ENCODE data around the gene WSB1. TPM values are rescaled to one million over a fixed set of nuclear protein-coding genes. Genes with fewer than 3 reads are reported as not detected.

The WSB1 gene
- total and polyA plus RNA-seq, 9 donors: 98.9 to 249 (median 145) TPM

DNA sequence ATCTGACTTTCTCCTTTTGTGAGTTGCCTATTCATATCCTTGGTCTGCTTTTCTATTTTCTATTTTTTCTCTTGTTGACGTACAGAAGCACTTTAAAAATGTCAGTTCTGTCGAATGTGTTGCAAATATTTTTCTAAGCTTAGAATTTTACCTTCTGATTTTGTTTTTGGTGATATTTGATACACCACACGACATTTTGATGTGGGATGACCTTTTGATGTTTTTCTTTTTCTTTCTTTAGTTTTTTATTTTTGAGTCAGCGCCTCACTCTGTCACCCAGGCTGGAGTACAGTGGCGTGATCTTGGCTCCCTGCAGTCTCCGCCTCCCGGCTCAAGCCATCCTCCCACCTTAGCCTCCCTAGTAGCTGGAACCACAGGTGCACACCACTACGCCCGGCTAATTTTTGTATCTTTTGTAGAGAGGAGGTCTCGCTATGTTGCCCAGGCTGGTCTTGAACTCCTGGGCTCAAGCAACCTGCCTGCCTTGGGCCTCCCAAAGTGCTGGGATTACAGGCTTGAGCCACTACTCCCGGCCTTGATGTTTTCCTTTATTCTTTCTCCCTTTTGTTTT is 39.6 kb downstream of the WSB1 start:
- WGBS (ENCODE audit: insufficient coverage): 70% methylated on average over 4 of the region's 11 CpGs
- DNase-seq: no peak
- Histone ChIP-seq H3K4me1 (ENCODE audit: control insufficient read depth, insufficient read depth, low read length) (peaks cover 21% of the 10 kb centered on the region), H3K4me3 (ENCODE audit: low read length) (peak overlapping the region; percentile 51), H3K27ac (ENCODE audit: low read length) (peak overlapping the region; percentile 96), H3K36me3 (ENCODE audit: control insufficient read depth, insufficient read depth, low read length) (no peaks in the 10 kb centered on the region), H3K9me3 (replicated peaks; ENCODE audit: control insufficient read depth, low read depth, low read length) (no peaks in the 10 kb centered on the region), H3K27me3 (ENCODE audit: control insufficient read depth, insufficient read depth, low read length) (no peaks in the 10 kb centered on the region)

- WGBS (ENCODE audit: insufficient coverage): no CpG with 5 or more reads among the region's 3 CpGs
- no peak for DNase-seq
- Histone ChIP-seq H3K4me3 (ENCODE audit: low read length) (no peak overlapping the region), H3K27me3 (ENCODE audit: control insufficient read depth, insufficient read depth, low read length) (no peaks in the 10 kb centered on the region), H3K27ac (ENCODE audit: low read length) (no peak overlapping the region), H3K9me3 (replicated peaks; ENCODE audit: control insufficient read depth, low read depth, low read length) (no peaks in the 10 kb centered on the region), H3K4me1 (ENCODE audit: control insufficient read depth, insufficient read depth, low read length) (peaks cover 31% of the 10 kb centered on the region), H3K36me3 (ENCODE audit: control insufficient read depth, insufficient read depth, low read length) (no peaks in the 10 kb centered on the region)
Observed at GRCh38 chr17:27336184-27336583, 42.3 kb downstream of the WSB1 start.

DNA sequence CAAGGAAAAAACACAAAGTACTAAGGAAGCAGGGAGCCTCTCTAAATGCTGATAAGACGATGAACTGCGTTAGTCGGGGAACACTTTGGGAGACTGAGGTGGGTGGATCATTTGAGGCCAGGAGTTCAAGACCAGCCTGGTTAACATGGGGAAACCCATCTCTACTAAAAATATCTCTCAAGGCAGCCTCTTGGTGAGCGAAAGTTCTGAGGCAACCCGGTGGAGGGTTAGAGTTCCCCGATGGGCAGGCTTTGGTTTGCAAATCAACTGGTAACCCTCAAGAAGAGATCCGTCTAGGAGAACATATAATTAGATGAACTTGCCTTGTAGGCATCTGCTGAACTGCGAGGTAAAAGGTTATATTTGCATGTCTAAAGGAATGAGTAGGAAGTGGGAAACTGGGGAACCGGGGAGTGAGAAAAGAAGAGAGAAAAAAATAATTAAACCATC is 44.6 kb downstream of the WSB1 start:
- H3K27me3 ChIP-seq (ENCODE audit: control insufficient read depth, insufficient read depth, low read length): no peaks in the 10 kb centered on the region
- H3K4me3 ChIP-seq (ENCODE audit: low read length): no peak overlapping the region
- peaks cover 20% of the 10 kb centered on the region for H3K4me1 ChIP-seq (ENCODE audit: control insufficient read depth, insufficient read depth, low read length)
- H3K9me3 ChIP-seq (replicated peaks; ENCODE audit: control insufficient read depth, low read depth, low read length): no peaks in the 10 kb centered on the region
- WGBS (ENCODE audit: insufficient coverage): 65% methylated on average over 3 of the region's 9 CpGs
- DNase-seq: no peak
- no peak overlapping the region for H3K27ac ChIP-seq (ENCODE audit: low read length)
- no peaks in the 10 kb centered on the region for H3K36me3 ChIP-seq (ENCODE audit: control insufficient read depth, insufficient read depth, low read length)

- Histone ChIP-seq H3K27me3 (ENCODE audit: control insufficient read depth, insufficient read depth, low read length) (no peaks in the 10 kb centered on the region), H3K4me3 (ENCODE audit: low read length) (no peak overlapping the region), H3K4me1 (ENCODE audit: control insufficient read depth, insufficient read depth, low read length) (peaks cover 24% of the 10 kb centered on the region), H3K36me3 (ENCODE audit: control insufficient read depth, insufficient read depth, low read length) (no peaks in the 10 kb centered on the region), H3K9me3 (replicated peaks; ENCODE audit: control insufficient read depth, low read depth, low read length) (no peaks in the 10 kb centered on the region), H3K27ac (ENCODE audit: low read length) (no peak overlapping the region)
- 80% methylated on average over 1 of the region's 9 CpGs for WGBS (ENCODE audit: insufficient coverage)
- no peak for DNase-seq
Observed at GRCh38 chr17:27339198-27339835, 45.4 kb downstream of the WSB1 start.

- WGBS (ENCODE audit: insufficient coverage): no CpG with 5 or more reads among the region's 2 CpGs
- Histone ChIP-seq H3K27ac (ENCODE audit: low read length) (no peak overlapping the region), H3K4me3 (ENCODE audit: low read length) (no peak overlapping the region)
Observed at GRCh38 chr17:27339836-27340550, 46.1 kb downstream of the WSB1 start.

DNA sequence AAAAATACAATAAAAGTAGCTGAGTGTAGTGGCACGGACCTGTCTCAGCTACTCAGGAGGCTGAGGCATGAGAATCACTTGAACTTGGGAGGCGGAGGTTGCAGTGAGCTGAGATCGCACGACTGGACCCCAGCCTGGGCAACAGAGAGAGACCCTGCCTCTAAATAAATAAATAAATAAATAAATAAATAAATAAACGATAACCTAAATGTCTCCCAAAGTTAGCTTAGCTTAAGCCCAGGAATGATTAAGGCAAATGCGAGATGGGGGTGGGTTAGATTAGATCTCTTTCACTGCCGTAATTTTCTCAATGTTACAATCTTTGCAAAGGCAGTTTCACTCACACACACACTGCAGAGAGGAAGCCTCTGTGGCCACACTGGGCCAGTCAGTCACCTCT is 46.7 kb downstream of the WSB1 start:
- H3K36me3 ChIP-seq (ENCODE audit: control insufficient read depth, insufficient read depth, low read length): no peaks in the 10 kb centered on the region
- no peak for DNase-seq
- no peak overlapping the region for H3K4me3 ChIP-seq (ENCODE audit: low read length)
- WGBS (ENCODE audit: insufficient coverage): no CpG with 5 or more reads among the region's 7 CpGs
- H3K4me1 ChIP-seq (ENCODE audit: control insufficient read depth, insufficient read depth, low read length): peaks cover 34% of the 10 kb centered on the region
- no peaks in the 10 kb centered on the region for H3K27me3 ChIP-seq (ENCODE audit: control insufficient read depth, insufficient read depth, low read length)
- H3K27ac ChIP-seq (ENCODE audit: low read length): peak overlapping the region; percentile 78
- no peaks in the 10 kb centered on the region for H3K9me3 ChIP-seq (replicated peaks; ENCODE audit: control insufficient read depth, low read depth, low read length)

More at GRCh38 chr17:27339836-27340550, 46.1 kb downstream of the WSB1 start:
- H3K36me3 ChIP-seq (ENCODE audit: control insufficient read depth, insufficient read depth, low read length): no peaks in the 10 kb centered on the region
- peaks cover 29% of the 10 kb centered on the region for H3K4me1 ChIP-seq (ENCODE audit: control insufficient read depth, insufficient read depth, low read length)
- no peaks in the 10 kb centered on the region for H3K9me3 ChIP-seq (replicated peaks; ENCODE audit: control insufficient read depth, low read depth, low read length)
- no peak for DNase-seq
- no peaks in the 10 kb centered on the region for H3K27me3 ChIP-seq (ENCODE audit: control insufficient read depth, insufficient read depth, low read length)

- Histone ChIP-seq H3K27me3 (ENCODE audit: control insufficient read depth, insufficient read depth, low read length) (no peaks in the 10 kb centered on the region), H3K36me3 (ENCODE audit: control insufficient read depth, insufficient read depth, low read length) (no peaks in the 10 kb centered on the region), H3K27ac (ENCODE audit: low read length) (peak overlapping the region; percentile 78), H3K4me3 (ENCODE audit: low read length) (no peak overlapping the region), H3K4me1 (ENCODE audit: control insufficient read depth, insufficient read depth, low read length) (peaks cover 34% of the 10 kb centered on the region), H3K9me3 (replicated peaks; ENCODE audit: control insufficient read depth, low read depth, low read length) (no peaks in the 10 kb centered on the region)
- DNase-seq: peak; percentile 61
- WGBS (ENCODE audit: insufficient coverage): 10% methylated on average over 3 of the region's 4 CpGs
Observed at GRCh38 chr17:27341041-27341471, 47.1 kb downstream of the WSB1 start.

- peaks cover 34% of the 10 kb centered on the region for H3K4me1 ChIP-seq (ENCODE audit: control insufficient read depth, insufficient read depth, low read length)
- no peak overlapping the region for H3K4me3 ChIP-seq (ENCODE audit: low read length)
- no peaks in the 10 kb centered on the region for H3K9me3 ChIP-seq (replicated peaks; ENCODE audit: control insufficient read depth, low read depth, low read length)
- H3K27ac ChIP-seq (ENCODE audit: low read length): no peak overlapping the region
- DNase-seq: no peak
- no peaks in the 10 kb centered on the region for H3K27me3 ChIP-seq (ENCODE audit: control insufficient read depth, insufficient read depth, low read length)
- WGBS (ENCODE audit: insufficient coverage): no CpG with 5 or more reads among the region's 4 CpGs
- H3K36me3 ChIP-seq (ENCODE audit: control insufficient read depth, insufficient read depth, low read length): no peaks in the 10 kb centered on the region
Observed at GRCh38 chr17:27342059-27342458, 48.1 kb downstream of the WSB1 start.

DNA sequence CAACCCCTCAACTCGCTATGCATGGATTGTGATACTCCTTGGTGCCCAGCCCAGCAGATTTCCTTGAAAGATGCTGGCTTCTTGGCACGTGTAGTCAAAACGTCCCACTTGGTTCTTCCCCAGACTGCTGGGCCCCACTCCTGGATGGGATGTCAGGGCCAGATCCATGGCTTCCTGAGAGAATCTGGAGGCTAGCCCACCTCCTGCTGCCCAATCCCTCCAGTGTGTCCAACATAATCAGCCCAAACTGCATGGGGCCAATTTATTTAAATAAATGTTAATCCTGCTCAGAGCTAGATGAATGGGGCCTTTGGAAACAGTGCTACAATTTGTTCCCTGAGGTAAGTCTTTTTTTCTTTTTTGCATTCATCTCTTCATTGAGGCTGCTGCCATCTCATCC is 49.4 kb downstream of the WSB1 start:
- Histone ChIP-seq H3K4me1 (ENCODE audit: control insufficient read depth, insufficient read depth, low read length) (peaks cover 34% of the 10 kb centered on the region), H3K9me3 (replicated peaks; ENCODE audit: control insufficient read depth, low read depth, low read length) (no peaks in the 10 kb centered on the region), H3K4me3 (ENCODE audit: low read length) (no peak overlapping the region), H3K27me3 (ENCODE audit: control insufficient read depth, insufficient read depth, low read length) (no peaks in the 10 kb centered on the region), H3K27ac (ENCODE audit: low read length) (no peak overlapping the region), H3K36me3 (ENCODE audit: control insufficient read depth, insufficient read depth, low read length) (no peaks in the 10 kb centered on the region)
- DNase-seq: no peak
- WGBS (ENCODE audit: insufficient coverage): 55% methylated on average over 3 of the region's 3 CpGs

DNA sequence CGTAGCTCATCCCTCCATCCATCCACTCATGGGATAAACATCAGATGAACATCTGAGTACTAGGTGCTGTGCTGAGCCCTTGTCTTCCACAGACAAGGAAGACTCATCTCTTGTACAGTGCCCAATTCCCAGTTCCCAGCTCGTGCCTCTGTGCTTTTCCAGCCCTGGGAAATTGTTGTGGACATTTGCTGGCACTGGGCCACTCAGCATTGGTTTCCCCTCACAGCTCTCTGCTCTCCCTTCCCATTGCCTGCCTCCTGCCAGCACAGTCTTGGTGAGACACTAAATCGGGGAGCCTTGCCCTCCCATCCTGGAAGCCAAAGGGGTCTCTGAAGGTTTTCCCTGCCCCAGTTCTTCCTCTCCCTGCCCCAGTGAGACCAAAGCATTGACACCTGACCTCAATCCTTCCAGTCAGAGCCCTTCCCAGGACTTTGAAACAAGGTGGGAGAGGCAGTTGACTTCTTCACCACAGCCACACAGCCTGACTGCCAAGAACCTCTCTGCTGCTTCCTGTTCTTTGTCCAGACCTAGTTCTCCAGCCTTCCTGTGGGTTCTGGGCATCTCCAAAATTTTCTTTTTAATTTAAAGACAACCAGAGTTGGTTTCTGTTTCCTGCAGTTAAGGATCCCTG is 50.2 kb downstream of the WSB1 start:
- Histone ChIP-seq H3K27ac (ENCODE audit: low read length) (peak overlapping the region; percentile 25), H3K4me1 (ENCODE audit: control insufficient read depth, insufficient read depth, low read length) (peaks cover 34% of the 10 kb centered on the region), H3K36me3 (ENCODE audit: control insufficient read depth, insufficient read depth, low read length) (no peaks in the 10 kb centered on the region), H3K4me3 (ENCODE audit: low read length) (no peak overlapping the region), H3K9me3 (replicated peaks; ENCODE audit: control insufficient read depth, low read depth, low read length) (no peaks in the 10 kb centered on the region), H3K27me3 (ENCODE audit: control insufficient read depth, insufficient read depth, low read length) (no peaks in the 10 kb centered on the region)
- DNase-seq: peak; percentile 48
- 21% methylated on average over 2 of the region's 3 CpGs for whole genome bisulfite sequencing (ENCODE audit: insufficient coverage)

Data from muscle of leg (tissue), 11 donors.